Measurements from ENCODE around the gene GADD45A.

DNA sequence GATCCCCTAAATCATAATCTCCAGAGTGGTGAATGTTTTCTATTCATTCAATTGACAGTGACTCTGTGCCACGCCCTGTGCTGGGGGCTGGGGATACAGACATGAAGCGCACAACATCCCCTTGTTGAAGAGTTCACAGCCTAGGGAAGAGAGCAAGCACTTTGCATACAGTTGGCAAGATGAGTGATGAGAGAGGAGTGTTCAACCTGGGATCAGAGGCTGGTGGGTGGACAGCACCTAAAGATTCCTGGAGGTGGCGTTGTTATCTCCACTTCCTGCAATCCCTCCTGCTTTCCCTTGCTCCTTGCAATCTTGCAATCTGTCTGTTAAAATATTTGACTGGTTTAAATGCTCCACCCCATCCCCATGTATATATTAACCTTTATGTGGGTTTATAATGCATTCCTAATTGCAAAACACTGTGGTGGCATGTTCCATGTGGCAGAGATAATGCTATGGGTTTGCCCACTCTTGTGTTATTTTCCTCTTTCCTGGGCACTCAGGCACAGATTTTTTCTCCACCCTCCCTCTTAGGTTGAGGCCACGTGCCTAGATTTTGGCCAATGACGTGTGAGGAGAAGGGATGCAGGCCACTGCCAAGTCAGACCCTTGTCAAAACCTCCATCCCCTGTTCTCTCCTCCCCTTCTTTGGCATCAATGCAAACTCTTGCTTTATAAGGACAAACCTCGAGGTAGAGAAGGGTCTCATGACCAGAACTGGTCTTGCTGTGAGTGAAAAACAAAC lies 36.2 kb upstream of the GADD45A start:
- TF ChIP-seq, protein P1, sequence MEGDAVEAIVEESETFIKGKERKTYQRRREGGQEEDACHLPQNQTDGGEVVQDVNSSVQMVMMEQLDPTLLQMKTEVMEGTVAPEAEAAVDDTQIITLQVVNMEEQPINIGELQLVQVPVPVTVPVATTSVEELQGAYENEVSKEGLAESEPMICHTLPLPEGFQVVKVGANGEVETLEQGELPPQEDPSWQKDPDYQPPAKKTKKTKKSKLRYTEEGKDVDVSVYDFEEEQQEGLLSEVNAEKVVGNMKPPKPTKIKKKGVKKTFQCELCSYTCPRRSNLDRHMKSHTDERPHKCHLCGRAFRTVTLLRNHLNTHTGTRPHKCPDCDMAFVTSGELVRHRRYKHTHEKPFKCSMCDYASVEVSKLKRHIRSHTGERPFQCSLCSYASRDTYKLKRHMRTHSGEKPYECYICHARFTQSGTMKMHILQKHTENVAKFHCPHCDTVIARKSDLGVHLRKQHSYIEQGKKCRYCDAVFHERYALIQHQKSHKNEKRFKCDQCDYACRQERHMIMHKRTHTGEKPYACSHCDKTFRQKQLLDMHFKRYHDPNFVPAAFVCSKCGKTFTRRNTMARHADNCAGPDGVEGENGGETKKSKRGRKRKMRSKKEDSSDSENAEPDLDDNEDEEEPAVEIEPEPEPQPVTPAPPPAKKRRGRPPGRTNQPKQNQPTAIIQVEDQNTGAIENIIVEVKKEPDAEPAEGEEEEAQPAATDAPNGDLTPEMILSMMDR (optimal IDR thresholded peaks at IDR 0.05 in 1 of 3, IDR thresholded peaks at IDR 0.05 in 1 of 3, conservative IDR thresholded peaks at IDR 0.05 in 1 of 3; ENCODE audit: extremely low read depth in 1 of 3, insufficient read depth in 2 of 3, low read length in 3 of 3) = peak; percentile 18 to 36 (median 23)
- no peak for TF ChIP-seq EZH2 (IDR thresholded peaks at IDR 0.05; ENCODE audit: low read length)

Measured in keratinocyte (primary cell).